ENCODE measurements around the gene OPA3.
A peak's percentile ranks its signal among the peaks of the same experiment; 100 is the strongest.

OPA3 gene

GRCh38 chr19:45505151-45505995 is 79.2 kb downstream of the OPA3 start:
- no peak for DNase-seq (ENCODE audit: low read depth in 2 of 2)

- no peak for DNase-seq (ENCODE audit: low read depth in 2 of 2)
Measured at GRCh38 chr19:45503909-45504308, 80.7 kb downstream of the OPA3 start.

GRCh38 chr19:45502111-45502510 is 82.5 kb downstream of the OPA3 start:
- no peak for DNase-seq (ENCODE audit: low read depth in 2 of 2)

GRCh38 chr19:45501730-45502014 is 82.9 kb downstream of the OPA3 start:
- no peak for DNase-seq (ENCODE audit: low read depth in 2 of 2)

- DNase-seq (ENCODE audit: low read depth in 2 of 2) = no peak
Measured at GRCh38 chr19:45500918-45501729, 83.5 kb downstream of the OPA3 start.

- peak; percentile 55 to 71 for DNase-seq (ENCODE audit: low read depth in 2 of 2)
Measured at GRCh38 chr19:45499196-45500180, 85.1 kb downstream of the OPA3 start.

- no peak for DNase-seq (ENCODE audit: low read depth in 2 of 2)
Measured at GRCh38 chr19:45498411-45499195, 86.0 kb downstream of the OPA3 start, which contains the start of gene PPM1N. PPM1N (plus strand) TSS chr19:45498443; CDS start chr19:45498473, 30 bp downstream.

- DNase-seq (ENCODE audit: low read depth in 2 of 2) = no peak
Measured at GRCh38 chr19:45497791-45498190, 86.8 kb downstream of the OPA3 start.

GRCh38 chr19:45496349-45496953 is 88.2 kb downstream of the OPA3 start:
- DNase-seq (ENCODE audit: low read depth in 2 of 2) = no peak

- no peak for DNase-seq (ENCODE audit: low read depth in 2 of 2)
Measured at GRCh38 chr19:45495178-45495577, 89.4 kb downstream of the OPA3 start.

GRCh38 chr19:45494261-45494916 is 90.2 kb downstream of the OPA3 start:
- no peak for DNase-seq (ENCODE audit: low read depth in 2 of 2)

- no peak for DNase-seq (ENCODE audit: low read depth in 2 of 2)
Measured at GRCh38 chr19:45492627-45493470, 91.8 kb downstream of the OPA3 start.

GRCh38 chr19:45492137-45492626 is 92.4 kb downstream of the OPA3 start:
- DNase-seq (ENCODE audit: low read depth in 2 of 2) = no peak

GRCh38 chr19:45489216-45489855 is 95.3 kb downstream of the OPA3 start:
- no peak for DNase-seq (ENCODE audit: low read depth in 2 of 2)

- no peak for DNase-seq (ENCODE audit: low read depth in 2 of 2)
Measured at GRCh38 chr19:45488708-45489107, 95.9 kb downstream of the OPA3 start.

GRCh38 chr19:45485305-45486077 is 99.1 kb downstream of the OPA3 start:
- peak; percentile 97 to 99 for DNase-seq (ENCODE audit: low read depth in 2 of 2)

GRCh38 chr19:45484273-45484945 is 100.2 kb downstream of the OPA3 start:
- DNase-seq (ENCODE audit: low read depth in 2 of 2) = no peak

All from stimulated activated CD4-positive, alpha-beta T cell treated with anti-CD3 and anti-CD28 coated beads, Interleukin-15, amount 100 ng/mL, for 48 hours (primary cell).